ENCODE data around the gene TFF2.

Gene TFF2

DNA sequence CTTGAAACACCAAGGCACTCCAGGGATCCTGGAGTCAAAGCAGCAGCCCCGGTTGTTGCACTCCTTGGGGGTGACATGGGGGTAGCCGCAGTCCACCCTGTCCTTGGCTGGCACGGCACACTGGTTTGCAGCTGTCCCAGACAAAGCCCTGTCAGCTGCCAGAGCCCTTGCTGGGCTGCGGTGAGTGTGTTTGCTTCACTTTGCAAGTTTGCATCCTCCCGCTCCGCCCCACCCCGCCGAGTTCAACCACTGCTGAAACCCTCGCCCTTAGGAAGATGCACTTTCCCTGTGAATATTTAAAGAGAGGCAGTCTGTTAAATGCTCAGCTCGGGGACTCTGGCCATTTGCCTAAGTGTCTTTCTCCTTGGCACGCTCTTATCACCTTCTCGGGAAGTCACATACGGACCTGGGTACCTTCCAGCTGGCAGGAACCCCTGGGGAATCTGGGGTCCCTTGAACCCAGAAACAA is 37.3 kb downstream of the TFF2 start:
- no peak overlapping the region for H3K27ac ChIP-seq (ENCODE audit: low read length)
- no peak overlapping the region for H3K4me3 ChIP-seq (ENCODE audit: low read length)
- H3K9me3 ChIP-seq (ENCODE audit: insufficient read depth, low read length), result no peaks in the 10 kb centered on the region
- peaks cover 15% of the 10 kb centered on the region; the same call in 1 of the 2 replicates for H3K27me3 ChIP-seq (ENCODE audit: low read depth, low read length)
- peaks cover 5% of the 10 kb centered on the region for H3K4me1 ChIP-seq (ENCODE audit: low read length)
- H3K36me3 ChIP-seq (replicated peaks; ENCODE audit: low read depth, low read length), result no peaks in the 10 kb centered on the region
- no peaks in the 10 kb centered on the region for H3K79me2 ChIP-seq (ENCODE audit: low read length)
- TF ChIP-seq, protein P1, sequence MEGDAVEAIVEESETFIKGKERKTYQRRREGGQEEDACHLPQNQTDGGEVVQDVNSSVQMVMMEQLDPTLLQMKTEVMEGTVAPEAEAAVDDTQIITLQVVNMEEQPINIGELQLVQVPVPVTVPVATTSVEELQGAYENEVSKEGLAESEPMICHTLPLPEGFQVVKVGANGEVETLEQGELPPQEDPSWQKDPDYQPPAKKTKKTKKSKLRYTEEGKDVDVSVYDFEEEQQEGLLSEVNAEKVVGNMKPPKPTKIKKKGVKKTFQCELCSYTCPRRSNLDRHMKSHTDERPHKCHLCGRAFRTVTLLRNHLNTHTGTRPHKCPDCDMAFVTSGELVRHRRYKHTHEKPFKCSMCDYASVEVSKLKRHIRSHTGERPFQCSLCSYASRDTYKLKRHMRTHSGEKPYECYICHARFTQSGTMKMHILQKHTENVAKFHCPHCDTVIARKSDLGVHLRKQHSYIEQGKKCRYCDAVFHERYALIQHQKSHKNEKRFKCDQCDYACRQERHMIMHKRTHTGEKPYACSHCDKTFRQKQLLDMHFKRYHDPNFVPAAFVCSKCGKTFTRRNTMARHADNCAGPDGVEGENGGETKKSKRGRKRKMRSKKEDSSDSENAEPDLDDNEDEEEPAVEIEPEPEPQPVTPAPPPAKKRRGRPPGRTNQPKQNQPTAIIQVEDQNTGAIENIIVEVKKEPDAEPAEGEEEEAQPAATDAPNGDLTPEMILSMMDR (IDR thresholded peaks at IDR 0.05; ENCODE audit: low read depth, low read length), result no peak
- no peak for TF ChIP-seq EZH2phosphoT487 (IDR thresholded peaks at IDR 0.05; ENCODE audit: low read depth)
- H3K9ac ChIP-seq (ENCODE audit: low read length), result no peak overlapping the region
- H4K20me1 ChIP-seq (ENCODE audit: insufficient read depth, low read length), result no peaks in the 10 kb centered on the region
- no peak overlapping the region for H3K4me2 ChIP-seq (ENCODE audit: low read length)
- H2AFZ ChIP-seq (ENCODE audit: low read depth, low read length), result no peak overlapping the region

DNA sequence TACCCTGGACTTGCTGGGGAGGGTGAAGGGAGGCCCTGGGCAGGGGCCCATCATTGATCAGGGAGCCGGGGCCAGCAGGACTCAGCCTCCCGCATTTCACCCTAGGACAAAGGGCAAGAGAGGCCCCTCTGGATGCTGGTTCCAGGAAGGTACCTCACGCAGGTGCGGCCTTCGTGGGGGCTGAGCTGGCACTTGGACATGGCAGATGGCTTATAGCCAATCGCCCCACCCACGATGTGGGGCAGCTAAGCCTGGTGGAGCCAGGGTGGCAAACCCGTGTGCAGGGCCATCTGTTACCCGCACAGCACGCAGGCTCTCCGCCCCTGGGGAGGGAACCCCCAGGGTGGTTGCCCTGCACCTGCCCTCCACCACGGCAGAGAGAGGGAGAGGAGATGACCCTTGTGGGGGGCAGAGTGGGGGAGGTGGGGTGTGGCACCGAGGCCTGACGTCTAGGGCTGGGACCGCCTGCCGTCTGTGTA is 38.1 kb downstream of the TFF2 start:
- Histone ChIP-seq H3K4me1 (ENCODE audit: low read length) (peaks cover 5% of the 10 kb centered on the region), H3K4me3 (ENCODE audit: low read length) (no peak overlapping the region), H2AFZ (ENCODE audit: low read depth, low read length) (no peak overlapping the region), H3K4me2 (ENCODE audit: low read length) (no peak overlapping the region), H3K9ac (ENCODE audit: low read length) (no peak overlapping the region), H3K27me3 (ENCODE audit: low read depth, low read length) (peaks cover 22% of the 10 kb centered on the region; the same call in 1 of the 2 replicates), H3K27ac (ENCODE audit: low read length) (no peak overlapping the region), H3K79me2 (ENCODE audit: low read length) (no peaks in the 10 kb centered on the region), H3K9me3 (ENCODE audit: insufficient read depth, low read length) (no peaks in the 10 kb centered on the region), H3K36me3 (replicated peaks; ENCODE audit: low read depth, low read length) (no peaks in the 10 kb centered on the region), H4K20me1 (ENCODE audit: insufficient read depth, low read length) (no peaks in the 10 kb centered on the region)
- TF ChIP-seq EZH2phosphoT487 (IDR thresholded peaks at IDR 0.05; ENCODE audit: low read depth), result no peak
- TF ChIP-seq, protein P1 (IDR thresholded peaks at IDR 0.05; ENCODE audit: low read depth, low read length), result no peak

DNA sequence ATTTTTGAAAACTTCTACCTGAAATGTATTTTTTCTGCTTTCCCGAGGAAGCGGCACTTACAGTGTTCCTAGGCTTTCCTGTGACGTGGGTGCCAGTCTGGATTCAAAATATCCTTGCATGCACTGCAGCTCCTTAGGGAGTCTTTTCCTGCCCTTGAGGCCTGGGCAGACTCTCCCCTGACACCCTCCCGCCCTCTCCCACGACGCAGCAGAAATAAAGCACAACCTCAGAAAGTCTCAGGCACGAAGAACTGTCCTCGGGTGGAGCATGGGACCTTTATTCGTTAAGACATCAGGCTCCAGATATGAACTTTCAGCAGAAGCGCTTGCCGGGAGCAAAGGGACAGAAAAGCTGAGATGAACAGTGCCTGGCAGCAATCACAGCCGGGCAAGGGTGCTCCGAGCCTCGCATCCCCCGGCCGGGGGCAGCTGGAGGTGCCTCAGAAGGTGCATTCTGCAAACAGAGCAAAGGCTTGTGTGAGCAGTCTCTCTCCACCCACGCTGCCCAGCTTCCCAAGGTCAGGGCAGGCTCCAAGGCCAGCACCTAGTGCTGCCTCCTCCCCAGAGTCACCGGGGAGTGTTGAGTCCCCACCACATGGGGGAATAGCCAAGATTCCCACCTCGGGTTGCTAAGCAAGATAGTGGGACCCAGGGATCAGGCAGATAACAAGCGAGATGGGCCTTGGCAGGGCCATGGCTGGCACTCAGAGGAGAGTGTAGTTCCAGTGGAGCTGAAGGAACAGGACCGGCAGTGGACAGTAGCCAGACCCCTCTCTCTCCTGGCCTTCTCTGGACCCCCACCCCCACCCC is 38.8 kb downstream of the TFF2 start:
- H4K20me1 ChIP-seq (ENCODE audit: insufficient read depth, low read length), result no peaks in the 10 kb centered on the region
- no peaks in the 10 kb centered on the region for H3K79me2 ChIP-seq (ENCODE audit: low read length)
- TF ChIP-seq EZH2phosphoT487 (IDR thresholded peaks at IDR 0.05; ENCODE audit: low read depth), result no peak
- TF ChIP-seq, protein P1 (IDR thresholded peaks at IDR 0.05; ENCODE audit: low read depth, low read length), result no peak
- H3K4me3 ChIP-seq (ENCODE audit: low read length), result no peak overlapping the region
- H3K9ac ChIP-seq (ENCODE audit: low read length), result no peak overlapping the region
- no peak overlapping the region for H2AFZ ChIP-seq (ENCODE audit: low read depth, low read length)
- H3K4me2 ChIP-seq (ENCODE audit: low read length), result no peak overlapping the region
- peaks cover 23% of the 10 kb centered on the region; the same call in 1 of the 2 replicates for H3K27me3 ChIP-seq (ENCODE audit: low read depth, low read length)
- H3K27ac ChIP-seq (ENCODE audit: low read length), result no peak overlapping the region
- H3K36me3 ChIP-seq (replicated peaks; ENCODE audit: low read depth, low read length), result no peaks in the 10 kb centered on the region
- H3K9me3 ChIP-seq (ENCODE audit: insufficient read depth, low read length), result no peaks in the 10 kb centered on the region
- peaks cover 5% of the 10 kb centered on the region for H3K4me1 ChIP-seq (ENCODE audit: low read length)

DNA sequence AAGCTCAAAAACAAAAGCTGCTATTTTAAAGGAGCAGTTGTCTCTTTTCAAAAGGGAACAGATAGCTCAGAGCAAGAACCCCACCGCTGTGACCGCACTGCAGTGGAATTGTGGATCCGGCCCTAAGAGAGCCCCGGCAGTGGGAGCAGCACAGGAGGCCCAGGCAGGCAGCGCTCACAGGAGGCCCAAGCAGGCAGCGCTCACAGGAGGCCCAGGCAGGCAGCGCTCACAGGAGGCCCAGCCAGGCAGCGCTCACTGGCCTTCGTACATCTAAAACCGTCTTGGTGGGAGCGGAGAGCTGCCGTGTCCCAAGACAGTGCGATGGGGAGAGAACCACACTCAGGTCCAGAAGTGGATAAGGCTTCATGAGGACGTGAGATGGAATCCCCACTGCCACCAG is 39.6 kb downstream of the TFF2 start:
- H3K36me3 ChIP-seq (replicated peaks; ENCODE audit: low read depth, low read length), result no peaks in the 10 kb centered on the region
- no peaks in the 10 kb centered on the region for H4K20me1 ChIP-seq (ENCODE audit: insufficient read depth, low read length)

More for the DNA sequence above, 39.6 kb downstream of the TFF2 start:
- Histone ChIP-seq H3K4me3 (ENCODE audit: low read length) (no peak overlapping the region), H2AFZ (ENCODE audit: low read depth, low read length) (no peak overlapping the region), H3K4me2 (ENCODE audit: low read length) (no peak overlapping the region), H3K4me1 (ENCODE audit: low read length) (peaks cover 5% of the 10 kb centered on the region), H3K9ac (ENCODE audit: low read length) (no peak overlapping the region), H3K27me3 (ENCODE audit: low read depth, low read length) (peaks cover 23% of the 10 kb centered on the region; the same call in 1 of the 2 replicates), H3K27ac (ENCODE audit: low read length) (no peak overlapping the region), H3K9me3 (ENCODE audit: insufficient read depth, low read length) (no peaks in the 10 kb centered on the region), H3K79me2 (ENCODE audit: low read length) (no peaks in the 10 kb centered on the region)
- TF ChIP-seq, protein P1 (IDR thresholded peaks at IDR 0.05; ENCODE audit: low read depth, low read length), result no peak
- no peak for TF ChIP-seq EZH2phosphoT487 (IDR thresholded peaks at IDR 0.05; ENCODE audit: low read depth)
